Measurements from ENCODE around the gene NKAP. TPM values are rescaled to one million over a fixed set of nuclear protein-coding genes. Genes with fewer than 3 reads are reported as not detected.

The NKAP gene
- total and polyA plus RNA-seq, 2 of the 8 experiments (the other 6 are each of a cell fraction or from before 2014, with no cell fraction given): 2.8 to 7.1 TPM

DNA sequence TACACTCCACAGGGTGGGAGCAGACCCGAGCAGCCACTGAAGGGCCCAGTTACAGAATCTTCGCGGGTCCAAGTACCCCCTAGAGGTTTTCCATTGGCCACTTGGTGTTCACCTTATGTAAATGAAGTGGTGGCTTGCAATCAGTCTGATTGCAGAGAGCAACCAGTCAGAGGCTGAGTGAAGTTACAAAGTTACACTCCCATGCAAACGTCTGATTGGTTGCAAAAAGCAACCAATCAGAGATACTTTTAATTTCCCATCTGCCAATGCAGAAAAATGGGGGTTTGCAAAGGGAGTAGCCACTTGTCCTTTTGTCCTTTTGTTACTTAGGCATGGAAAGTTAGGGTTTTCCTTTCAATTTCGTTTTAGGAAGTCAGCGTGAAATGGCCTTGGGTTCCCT lies 27.0 kb upstream of the NKAP start:
- CTCF ChIA-PET (ENCODE audit: partially characterized antibody): no interaction called here
- FAIRE-seq: no peak

More for the DNA sequence above, 27.0 kb upstream of the NKAP start:
- POLR2A ChIA-PET (ENCODE audit: partially characterized antibody): no interaction called here
- H3K4me3 ChIP-seq (ENCODE audit: extremely low read depth in 1 of 4, insufficient read depth in 2 of 4, low read depth in 3 of 4, low read length in 4 of 4): no peak overlapping the region
- H4K5ac ChIP-seq (ENCODE audit: insufficient read length, low read depth, low read length): no peak overlapping the region
- no peaks in the 10 kb centered on the region for H3K79me2 ChIP-seq (ENCODE audit: control insufficient read depth in 1 of 2, insufficient read depth in 2 of 2, low read length in 2 of 2)
- no peaks in the 10 kb centered on the region for H3K36me3 ChIP-seq (ENCODE audit: control insufficient read depth in 2 of 4, insufficient read depth in 4 of 4, low read length in 3 of 4)
- H2BK5ac ChIP-seq (ENCODE audit: low read depth, low read length): no peak overlapping the region
- H3K56ac ChIP-seq (replicated peaks; ENCODE audit: insufficient read length, low read depth, low read length): no peak overlapping the region
- no peak overlapping the region for H2BK12ac ChIP-seq (ENCODE audit: low read depth, low read length)
- no peaks in the 10 kb centered on the region for H3K79me1 ChIP-seq (ENCODE audit: low read depth, low read length)
- no peak overlapping the region for H3K14ac ChIP-seq (ENCODE audit: insufficient read length)
- no peak overlapping the region for H3K18ac ChIP-seq (ENCODE audit: extremely low read depth, low read length)
- no peak overlapping the region for H3K23ac ChIP-seq (ENCODE audit: insufficient read length)
- no peak overlapping the region for H3K4ac ChIP-seq (replicated peaks; ENCODE audit: insufficient read length, low read depth, low read length)
- H4K91ac ChIP-seq (replicated peaks; ENCODE audit: insufficient read length, low read length): no peak overlapping the region
- no peak overlapping the region for H2AK5ac ChIP-seq (ENCODE audit: low read depth, low read length)
- no peak overlapping the region for H3K9ac ChIP-seq (replicated peaks in 1 of 4; ENCODE audit: extremely low read depth in 1 of 4, low read depth in 3 of 4, low read length in 3 of 4)
- H4K20me1 ChIP-seq (replicated peaks in 1 of 2; ENCODE audit: control insufficient read depth in 1 of 2, insufficient read depth in 2 of 2, low read length in 2 of 2): no peaks in the 10 kb centered on the region
- H3K27me3 ChIP-seq (replicated peaks in 1 of 4; ENCODE audit: control insufficient read depth in 3 of 4, extremely low read depth in 1 of 4, insufficient read depth in 3 of 4, low read length in 3 of 4): no peaks in the 10 kb centered on the region
- no peak overlapping the region for H2BK20ac ChIP-seq (ENCODE audit: low read length)
- H3K4me2 ChIP-seq (ENCODE audit: insufficient read depth in 1 of 2, low read depth in 2 of 2, low read length in 2 of 2): no peak overlapping the region
- no peak overlapping the region for H4K8ac ChIP-seq (ENCODE audit: extremely low read depth, insufficient read depth, low read length)
- H2BK15ac ChIP-seq (ENCODE audit: low read length): no peak overlapping the region
- H2AFZ ChIP-seq (ENCODE audit: low read length): no peak overlapping the region
- H2BK120ac ChIP-seq (replicated peaks; ENCODE audit: low read depth, low read length): no peak overlapping the region
- 74% methylated on average over 5 of the region's 6 CpGs; no CpG with 5 or more reads in 1 of the 2 experiments for WGBS, 2 experiments (ENCODE audit: extremely low coverage in 1 of 2, insufficient coverage in 1 of 2, insufficient read length in 1 of 2, insufficient replicate concordance in 2 of 2, low coverage in 1 of 2, low lambda C conversion rate in 2 of 2, missing lambda C conversion rate in 1 of 2)
- H3K4me1 ChIP-seq (replicated peaks in 1 of 4; ENCODE audit: control insufficient read depth in 3 of 4, insufficient read depth in 4 of 4, low read length in 3 of 4): 0 out of 7 replicates have a peak, but pooled peaks cover 0 to 2% (median 0%) of the 10 kb centered on the region in 4 experiments
- TF ChIP-seq TAF7 (optimal IDR thresholded peaks at IDR 0.05; ENCODE audit: borderline replicate concordance, low read depth, low read length) (no peak), SIRT6 (IDR thresholded peaks at IDR 0.05; ENCODE audit: low read length) (no peak), EP300 (IDR thresholded peaks at IDR 0.05; ENCODE audit: borderline replicate concordance in 1 of 2, low read depth in 2 of 2, low read length in 2 of 2) (no peak), RFX5 (IDR thresholded peaks at IDR 0.05; ENCODE audit: borderline replicate concordance, low read depth, low read length) (no peak), RAD21 (IDR thresholded peaks at IDR 0.05 in 1 of 2, conservative IDR thresholded peaks at IDR 0.05 in 1 of 2; ENCODE audit: low read depth in 2 of 2, low read length in 2 of 2) (no peak), HDAC6 (IDR thresholded peaks at IDR 0.05; ENCODE audit: low read depth, low read length) (no peak)
- TF ChIP-seq, protein P1, sequence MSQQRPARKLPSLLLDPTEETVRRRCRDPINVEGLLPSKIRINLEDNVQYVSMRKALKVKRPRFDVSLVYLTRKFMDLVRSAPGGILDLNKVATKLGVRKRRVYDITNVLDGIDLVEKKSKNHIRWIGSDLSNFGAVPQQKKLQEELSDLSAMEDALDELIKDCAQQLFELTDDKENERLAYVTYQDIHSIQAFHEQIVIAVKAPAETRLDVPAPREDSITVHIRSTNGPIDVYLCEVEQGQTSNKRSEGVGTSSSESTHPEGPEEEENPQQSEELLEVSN (IDR thresholded peaks at IDR 0.05): no peak
- H3K9me3 ChIP-seq (ENCODE audit: insufficient read depth in 2 of 2, low read depth in 1 of 2, low read length in 1 of 2): no peaks in the 10 kb centered on the region
- no peaks in the 10 kb centered on the region for H3K23me2 ChIP-seq (ENCODE audit: low read depth, low read length)
- DNase-seq (ENCODE audit: low read depth in 1 of 2, low spot score in 2 of 2): no peak
- H3K27ac ChIP-seq (ENCODE audit: low read depth, low read length): no peak overlapping the region

Measured in H1 (cell line).